SU-DHL-6 (cell line): ENCODE data around the gene AP1S1.
"Not testable (repeated sequence)": the region's sequence is repeated elsewhere in the genome, so short reads cannot be mapped to it uniquely, and the experiment has no call there.

Source experiments
- H2AFZ ChIP-seq: fragments of 200-600 bp; sonication (generic); 2 replicates; pipeline ENCODE4 v1.6.1; 2014; ENCODE audit warnings: low read depth, mild to moderate bottlenecking, moderate library complexity, mixed read lengths, antibody characterized with exemption, low read length; ENCODE audit not compliant: severe bottlenecking
- H3F3A ChIP-seq: fragments of 200-600 bp; shearing (Covaris generic); 2 replicates; pipeline ENCODE4 v1.6.0; 2016; ENCODE audit warnings: antibody characterized with exemption, mild to moderate bottlenecking; ENCODE audit not compliant: insufficient read depth
- H3K27ac ChIP-seq: fragments of 200-600 bp; sonication (generic); 2 replicates; pipeline ENCODE4 v1.5.1; 2016; ENCODE audit warnings: low read depth, mild to moderate bottlenecking, low read length, moderate library complexity, mixed read lengths
- H3K27me3 ChIP-seq: fragments of 200-600 bp; sonication (generic), shearing (Covaris generic); 2 replicates; pipeline ENCODE4 v1.6.0; 2014; ENCODE audit warnings: mild to moderate bottlenecking, low read length
- H3K36me3 ChIP-seq: fragments of 200-600 bp; sonication (generic); 2 replicates; pipeline ENCODE4 v1.6.1; 2014; ENCODE audit warnings: mild to moderate bottlenecking, low read length, mixed read lengths
- H3K4me2 ChIP-seq: fragments of 300-600, 200-600 bp; shearing (Covaris generic), sonication (generic); 2 replicates; pipeline ENCODE4 v1.6.0; 2014; ENCODE audit warnings: low read length, low read depth, mild to moderate bottlenecking; ENCODE audit not compliant: poor library complexity, severe bottlenecking
- H3K4me3 ChIP-seq: fragments of 200-600 bp; sonication (generic); 2 replicates; pipeline ENCODE4 v1.5.1; 2014; ENCODE audit warnings: antibody characterized with exemption, low read length, mild to moderate bottlenecking, mixed read lengths; ENCODE audit not compliant: insufficient read depth, poor library complexity, severe bottlenecking
- H3K79me2 ChIP-seq: fragments of 200-600 bp; sonication (generic); 2 replicates; pipeline ENCODE4 v1.6.1; 2014; ENCODE audit warnings: mild to moderate bottlenecking, low read length, moderate library complexity; ENCODE audit not compliant: insufficient read depth
- H3K9ac ChIP-seq: fragments of 200-600 bp; sonication (generic); 2 replicates; pipeline ENCODE4 v1.7.0; 2014; ENCODE audit warnings: mild to moderate bottlenecking, low read length
- H3K9me2 ChIP-seq: fragments of 200-600 bp; sonication (generic); replicated peaks from 2 replicates; pipeline ENCODE4 v1.6.1; 2014; ENCODE audit warnings: low read length; ENCODE audit not compliant: insufficient read depth
- H3K9me3 ChIP-seq: fragments of 200-600 bp; sonication (generic); 2 replicates; pipeline ENCODE4 v1.6.1; 2014; ENCODE audit warnings: low read length, mixed read lengths; ENCODE audit not compliant: insufficient read depth
- H4K20me1 ChIP-seq: fragments of 200-600 bp; sonication (generic); 2 replicates; pipeline ENCODE4 v1.6.1; 2014; ENCODE audit warnings: low read depth, mild to moderate bottlenecking, antibody characterized with exemption, low read length, moderate library complexity, mixed read lengths
- EZH2phosphoT487 ChIP-seq: fragments of 200-600 bp; sonication (generic), shearing (Covaris generic); conservative IDR thresholded peaks from 2 replicates; pipeline ENCODE4 v1.6.1; 2018; ENCODE audit warnings: mild to moderate bottlenecking, antibody characterized with exemption, low read length, moderate library complexity, mixed read lengths
- TF ChIP-seq, protein P1 (sequence below): fragments of 200-600 bp; sonication (generic); IDR thresholded peaks from one replicate; pipeline ENCODE4 v1.5.1; 2017; ENCODE audit warnings: antibody characterized with exemption, mild to moderate bottlenecking, low read length, moderate library complexity; ENCODE audit not compliant: insufficient read depth, poor library complexity, severe bottlenecking

The AP1S1 gene

DNA sequence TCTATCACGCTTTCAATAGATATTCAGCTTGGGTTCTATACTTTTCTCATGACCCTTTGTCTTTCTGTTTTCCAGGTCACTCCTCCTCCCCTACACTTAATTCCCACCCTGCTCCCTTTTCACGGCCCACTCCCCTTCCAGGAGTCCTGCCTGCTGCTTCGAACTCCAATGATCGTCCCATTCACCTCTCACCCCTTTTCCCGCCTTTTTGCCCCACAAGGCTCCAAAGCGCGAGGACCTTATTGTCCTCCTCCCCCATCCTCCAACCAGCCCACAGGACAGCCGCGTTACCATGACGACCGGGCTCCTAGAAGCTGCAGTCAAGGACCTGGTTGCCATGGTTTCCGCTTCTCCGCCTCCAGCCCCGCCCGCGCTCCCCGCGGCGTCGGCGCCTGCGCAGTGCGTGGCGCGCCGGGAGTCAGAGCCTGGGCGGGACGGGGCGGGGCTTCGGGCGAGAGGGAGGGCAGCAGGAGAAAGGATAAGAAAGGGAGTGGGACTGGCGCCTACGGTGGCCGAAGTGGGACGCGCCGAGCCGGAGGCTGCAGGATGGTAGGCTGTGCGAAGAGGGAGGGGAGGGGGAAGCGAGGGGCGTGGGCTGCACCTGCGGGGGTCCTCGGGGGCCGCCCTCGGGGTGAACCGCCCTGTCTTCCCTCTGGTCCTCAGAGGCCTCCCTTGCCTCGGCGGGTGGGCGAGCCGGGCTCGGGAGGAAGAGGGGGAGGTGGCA is at the start of gene AP1S1:
Gene AP1S1, plus strand, starts transcription at position 508 of the 724 bp plus-strand sequence. Its CDS starts 39 bp downstream, at position 547.
- no peak for TF ChIP-seq EZH2phosphoT487
- TF ChIP-seq, protein P1, sequence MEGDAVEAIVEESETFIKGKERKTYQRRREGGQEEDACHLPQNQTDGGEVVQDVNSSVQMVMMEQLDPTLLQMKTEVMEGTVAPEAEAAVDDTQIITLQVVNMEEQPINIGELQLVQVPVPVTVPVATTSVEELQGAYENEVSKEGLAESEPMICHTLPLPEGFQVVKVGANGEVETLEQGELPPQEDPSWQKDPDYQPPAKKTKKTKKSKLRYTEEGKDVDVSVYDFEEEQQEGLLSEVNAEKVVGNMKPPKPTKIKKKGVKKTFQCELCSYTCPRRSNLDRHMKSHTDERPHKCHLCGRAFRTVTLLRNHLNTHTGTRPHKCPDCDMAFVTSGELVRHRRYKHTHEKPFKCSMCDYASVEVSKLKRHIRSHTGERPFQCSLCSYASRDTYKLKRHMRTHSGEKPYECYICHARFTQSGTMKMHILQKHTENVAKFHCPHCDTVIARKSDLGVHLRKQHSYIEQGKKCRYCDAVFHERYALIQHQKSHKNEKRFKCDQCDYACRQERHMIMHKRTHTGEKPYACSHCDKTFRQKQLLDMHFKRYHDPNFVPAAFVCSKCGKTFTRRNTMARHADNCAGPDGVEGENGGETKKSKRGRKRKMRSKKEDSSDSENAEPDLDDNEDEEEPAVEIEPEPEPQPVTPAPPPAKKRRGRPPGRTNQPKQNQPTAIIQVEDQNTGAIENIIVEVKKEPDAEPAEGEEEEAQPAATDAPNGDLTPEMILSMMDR = no peak
- Histone ChIP-seq H3K4me2 (peak within 1 kb of the TSS; percentile 72), H3K27ac (peak within 1 kb of the TSS; percentile 14; the same call in 1 of the 2 replicates), H3K9me2 (no peaks in the 10 kb centered on the region), H3F3A (0 out of 2 replicates have a peak, but pooled peaks cover 9% of the 10 kb centered on the region), H3K9me3 (no peaks in the 10 kb centered on the region), H3K4me3 (peak within 1 kb of the TSS; percentile 86), H3K27me3 (no peaks in the 10 kb centered on the region), H3K79me2 (no peaks in the 10 kb centered on the region), H3K36me3 (no peaks in the 10 kb centered on the region), H3K9ac (peak within 1 kb of the TSS; percentile 89), H2AFZ (peak within 1 kb of the TSS; percentile 72), H4K20me1 (no peaks in the 10 kb centered on the region)

- Histone ChIP-seq H2AFZ (no peak overlapping the region), H3K27ac (no peak overlapping the region), H3K79me2 (no peaks in the 10 kb centered on the region), H3K27me3 (no peaks in the 10 kb centered on the region), H3K9me2 (no peaks in the 10 kb centered on the region), H3K9me3 (no peaks in the 10 kb centered on the region), H3K36me3 (no peaks in the 10 kb centered on the region), H3F3A (no peaks in the 10 kb centered on the region), H4K20me1 (no peaks in the 10 kb centered on the region), H3K9ac (no peak overlapping the region), H3K4me2 (no peak overlapping the region), H3K4me3 (no peak overlapping the region)
- TF ChIP-seq, protein P1 = no peak
- TF ChIP-seq EZH2phosphoT487 = no peak
These were observed 49.5 kb upstream of the AP1S1 start for GRCh38 chr7:101104799-101105198.

GRCh38 chr7:101105248-101105647 is 49.0 kb upstream of the AP1S1 start:
- H3K79me2 ChIP-seq, H3K4me3 ChIP-seq, H3F3A ChIP-seq, H3K27ac ChIP-seq, H2AFZ ChIP-seq, H3K27me3 ChIP-seq, H3K9me2 ChIP-seq, H4K20me1 ChIP-seq, H3K36me3 ChIP-seq, H3K9ac ChIP-seq, H3K9me3 ChIP-seq, H3K4me2 ChIP-seq: not testable (repeated sequence)

DNA sequence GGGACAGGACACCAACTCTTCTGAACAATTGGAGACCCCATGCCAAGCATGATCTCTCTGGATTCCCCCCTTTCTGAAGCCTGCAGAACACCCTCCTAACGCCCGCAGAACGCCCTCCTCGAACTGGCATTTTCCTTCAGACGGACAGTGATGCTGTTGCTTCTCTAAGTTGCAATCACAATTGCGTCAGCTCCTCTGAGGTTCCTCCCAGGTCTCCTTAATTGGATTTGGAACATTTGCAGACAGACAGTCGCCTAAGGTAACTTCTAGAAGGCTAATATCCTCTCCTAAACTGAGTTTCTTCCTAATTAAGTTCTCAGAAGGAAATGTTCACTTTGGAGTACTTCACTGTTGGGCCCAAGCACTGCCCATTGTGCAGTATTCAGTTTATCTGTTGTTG is 47.9 kb upstream of the AP1S1 start:
- Histone ChIP-seq H3K4me2 (no peak overlapping the region), H3K36me3 (no peaks in the 10 kb centered on the region), H3K27me3 (no peaks in the 10 kb centered on the region), H3K9ac (no peak overlapping the region), H3K27ac (no peak overlapping the region), H3K4me3 (no peak overlapping the region), H3K79me2 (no peaks in the 10 kb centered on the region), H3K9me3 (no peaks in the 10 kb centered on the region), H3K9me2 (no peaks in the 10 kb centered on the region), H2AFZ (no peak overlapping the region), H3F3A (no peaks in the 10 kb centered on the region), H4K20me1 (no peaks in the 10 kb centered on the region)
- TF ChIP-seq, protein P1 = no peak
- no peak for TF ChIP-seq EZH2phosphoT487
